Measurements from ENCODE around the gene CSRNP3.

The CSRNP3 gene

DNA sequence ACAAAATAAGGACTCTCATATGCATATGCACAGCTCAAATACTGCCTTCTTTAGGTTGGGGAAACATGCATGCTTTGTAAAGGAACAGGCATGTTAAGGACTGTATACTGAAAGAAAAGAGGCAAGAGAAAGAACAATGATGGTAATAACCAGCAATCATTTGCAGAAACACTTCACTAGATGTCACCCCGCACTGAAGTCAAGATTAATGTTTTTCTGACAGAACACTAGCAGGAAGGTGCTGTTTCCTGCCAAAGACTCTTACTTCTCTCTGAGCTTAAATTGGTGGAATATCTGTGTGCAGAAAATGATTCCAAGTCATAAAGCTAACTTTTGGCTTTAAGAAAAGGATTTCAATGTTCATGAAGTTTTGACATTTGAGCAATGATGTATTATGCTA is 19.3 kb upstream of the CSRNP3 start:
- Mint-ChIP-seq H3K27ac (no peak overlapping the region), H3K27me3 (no peaks in the 10 kb centered on the region), H3K4me1 (no peaks in the 10 kb centered on the region), H3K36me3 (no peaks in the 10 kb centered on the region), H3K9me3 (no peaks in the 10 kb centered on the region), H3K4me3 (no peak overlapping the region)
- CTCF ChIA-PET: interaction anchor here (1.0 kb wide), 1 partner anchor 15 kb away, joined by 3 read pairs; no protein-coding TSS in a partner anchor
- no peak for DNase-seq

DNA sequence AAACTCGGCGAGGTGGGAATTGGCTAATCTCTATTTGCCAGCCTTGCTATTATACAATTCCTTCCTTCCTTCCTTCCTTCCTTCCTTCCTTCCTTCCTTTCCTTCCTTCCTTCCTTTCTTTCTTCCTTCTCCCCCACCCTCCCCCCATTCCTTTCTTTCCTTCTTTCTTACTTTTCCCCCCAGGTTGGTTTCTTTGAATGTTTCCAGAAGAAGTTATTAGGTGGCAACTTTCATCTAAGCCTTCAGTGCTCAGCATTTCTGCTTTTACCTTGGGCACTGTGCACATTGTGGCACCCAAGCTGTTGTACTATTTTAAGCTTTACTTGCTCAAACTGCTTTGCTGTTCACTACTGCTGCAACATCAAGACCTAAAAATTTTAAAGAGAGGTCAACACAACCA is 17.2 kb upstream of the CSRNP3 start:
- H3K36me3 Mint-ChIP-seq: no peaks in the 10 kb centered on the region
- no peak for DNase-seq
- CTCF ChIA-PET: no interaction called here
- no peaks in the 10 kb centered on the region for H3K9me3 Mint-ChIP-seq
- no peak overlapping the region for H3K4me3 Mint-ChIP-seq
- H3K27ac Mint-ChIP-seq: no peak overlapping the region
- H3K4me1 Mint-ChIP-seq: no peaks in the 10 kb centered on the region
- H3K27me3 Mint-ChIP-seq: no peaks in the 10 kb centered on the region

DNA sequence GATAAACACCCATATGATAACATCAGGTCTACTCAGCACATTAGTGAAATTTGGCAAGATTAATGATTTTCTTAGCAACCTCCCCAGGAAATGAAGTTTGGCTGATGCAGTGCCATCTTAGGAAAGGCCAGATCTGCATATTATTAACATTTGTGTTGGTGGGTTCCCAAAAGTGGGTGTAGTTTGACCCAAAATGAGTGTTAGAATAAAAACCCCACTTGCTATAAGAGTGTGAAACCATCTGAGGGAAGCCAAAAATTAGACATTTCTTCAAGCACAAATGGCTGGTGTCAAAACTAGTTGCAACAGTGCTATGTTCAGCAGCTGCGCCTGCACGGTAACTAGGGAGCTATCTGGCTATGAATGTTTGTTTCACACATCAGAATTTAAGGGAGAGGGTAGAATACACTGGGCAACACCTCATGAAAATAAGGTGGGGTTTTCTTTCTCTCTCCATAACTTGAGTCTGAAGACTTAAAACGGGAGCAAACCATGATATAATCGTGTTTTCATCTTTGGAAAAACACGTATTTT is 15.9 kb upstream of the CSRNP3 start:
- no peaks in the 10 kb centered on the region for H3K36me3 Mint-ChIP-seq

DNA sequence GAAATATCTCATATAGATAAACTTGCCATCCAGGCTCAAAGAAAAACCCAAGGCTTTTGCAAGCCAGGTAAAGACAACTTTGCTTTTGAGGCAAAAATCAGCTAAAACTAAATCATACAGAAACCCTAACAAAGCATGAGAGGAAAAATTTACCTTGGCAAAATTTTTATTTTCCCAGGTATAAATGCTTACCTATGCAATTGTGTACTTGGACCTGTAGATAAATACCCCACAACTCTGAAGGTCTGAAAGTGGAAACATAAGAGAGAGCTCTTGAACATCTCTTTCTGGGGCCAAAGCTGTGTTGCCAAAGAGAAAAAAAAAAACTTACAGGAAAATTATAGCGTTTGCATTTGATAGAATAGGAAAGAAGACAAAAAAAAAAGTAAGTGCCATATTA is 14.6 kb upstream of the CSRNP3 start:
- CTCF ChIA-PET: no interaction called here
- no peak overlapping the region for H3K27ac Mint-ChIP-seq
- DNase-seq: no peak
- no peaks in the 10 kb centered on the region for H3K27me3 Mint-ChIP-seq
- H3K4me3 Mint-ChIP-seq: no peak overlapping the region
- H3K36me3 Mint-ChIP-seq: no peaks in the 10 kb centered on the region
- no peaks in the 10 kb centered on the region for H3K4me1 Mint-ChIP-seq
- no peaks in the 10 kb centered on the region for H3K9me3 Mint-ChIP-seq

More for the DNA sequence above, 15.9 kb upstream of the CSRNP3 start:
- H3K4me1 Mint-ChIP-seq: no peaks in the 10 kb centered on the region
- no peak overlapping the region for H3K4me3 Mint-ChIP-seq
- H3K27ac Mint-ChIP-seq: no peak overlapping the region
- no peaks in the 10 kb centered on the region for H3K27me3 Mint-ChIP-seq
- no peaks in the 10 kb centered on the region for H3K9me3 Mint-ChIP-seq
- DNase-seq: no peak
- CTCF ChIA-PET: interaction anchor here (1.5 kb wide), 1 partner anchor 421 kb away, joined by 3 read pairs; no protein-coding TSS in a partner anchor

DNA sequence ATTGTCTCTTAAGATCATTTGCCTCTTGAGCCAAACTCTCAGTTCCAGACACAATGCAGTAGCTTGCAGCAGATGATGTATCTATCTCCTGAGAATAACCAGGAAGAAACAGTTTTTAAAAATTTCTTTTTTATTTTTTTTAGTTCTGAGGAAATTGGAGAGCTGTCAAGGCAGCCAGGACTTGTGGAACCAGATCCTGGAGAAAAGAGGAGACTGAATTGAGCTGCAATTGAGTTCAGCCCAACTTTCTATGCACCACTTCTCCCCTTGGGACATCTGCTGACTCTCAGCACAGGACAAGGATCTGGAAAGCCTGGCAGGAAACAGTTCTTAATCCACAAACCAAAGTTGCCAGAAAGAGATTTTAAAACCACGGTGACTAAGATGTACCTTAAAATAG is 13.5 kb upstream of the CSRNP3 start:
- CTCF ChIA-PET: no interaction called here
- H3K27ac Mint-ChIP-seq: no peak overlapping the region
- no peak for DNase-seq
- no peaks in the 10 kb centered on the region for H3K4me1 Mint-ChIP-seq
- H3K4me3 Mint-ChIP-seq: no peak overlapping the region
- H3K9me3 Mint-ChIP-seq: no peaks in the 10 kb centered on the region
- no peaks in the 10 kb centered on the region for H3K27me3 Mint-ChIP-seq
- no peaks in the 10 kb centered on the region for H3K36me3 Mint-ChIP-seq

DNA sequence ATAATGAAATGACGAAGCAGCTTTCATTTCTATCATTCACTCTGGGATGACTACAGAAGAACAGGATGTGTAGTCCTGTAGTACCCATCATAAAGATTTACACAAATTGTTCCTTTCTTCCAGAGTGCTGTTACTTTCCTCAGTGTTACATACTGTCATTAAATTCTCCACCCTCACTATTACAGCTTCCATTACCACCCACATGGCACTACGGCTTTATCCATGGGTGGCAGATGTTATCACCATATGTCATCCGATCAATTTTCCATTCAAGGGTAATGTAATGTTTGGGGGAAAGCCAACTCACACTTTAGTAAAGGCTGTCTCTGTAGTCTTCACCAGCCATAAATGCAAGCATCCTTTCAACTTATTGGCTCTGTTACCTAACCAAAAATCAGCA is 7.1 kb upstream of the CSRNP3 start:
- CTCF ChIA-PET: no interaction called here
- H3K4me1 Mint-ChIP-seq: no peaks in the 10 kb centered on the region
- H3K36me3 Mint-ChIP-seq: no peaks in the 10 kb centered on the region
- no peaks in the 10 kb centered on the region for H3K27me3 Mint-ChIP-seq
- H3K4me3 Mint-ChIP-seq: no peak overlapping the region
- DNase-seq: no peak
- no peak overlapping the region for H3K27ac Mint-ChIP-seq
- no peaks in the 10 kb centered on the region for H3K9me3 Mint-ChIP-seq

DNA sequence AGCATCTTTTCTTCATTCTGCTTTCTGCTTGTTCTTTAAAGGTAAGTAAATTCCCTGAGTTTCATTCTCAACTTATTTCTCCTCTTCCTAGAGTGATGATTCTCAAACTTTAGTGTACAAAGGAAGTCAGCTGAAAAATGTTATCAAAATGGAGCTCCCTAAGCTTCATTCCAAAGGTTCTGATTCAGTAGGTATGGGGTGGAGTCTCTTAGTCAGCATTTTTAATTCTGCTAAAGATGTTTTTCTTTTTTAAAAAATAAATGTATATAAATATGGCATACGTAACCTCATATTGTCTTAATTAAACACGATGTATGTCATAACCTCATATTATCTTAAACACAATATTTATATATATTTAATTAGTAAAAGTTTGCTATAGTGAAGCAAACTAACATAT is 3.1 kb upstream of the CSRNP3 start:
- no peaks in the 10 kb centered on the region for H3K36me3 Mint-ChIP-seq
- no peak overlapping the region for H3K27ac Mint-ChIP-seq
- no peaks in the 10 kb centered on the region for H3K27me3 Mint-ChIP-seq
- no peaks in the 10 kb centered on the region for H3K4me1 Mint-ChIP-seq
- no peak overlapping the region for H3K4me3 Mint-ChIP-seq
- no peak for DNase-seq
- no peaks in the 10 kb centered on the region for H3K9me3 Mint-ChIP-seq
- CTCF ChIA-PET: no interaction called here

DNA sequence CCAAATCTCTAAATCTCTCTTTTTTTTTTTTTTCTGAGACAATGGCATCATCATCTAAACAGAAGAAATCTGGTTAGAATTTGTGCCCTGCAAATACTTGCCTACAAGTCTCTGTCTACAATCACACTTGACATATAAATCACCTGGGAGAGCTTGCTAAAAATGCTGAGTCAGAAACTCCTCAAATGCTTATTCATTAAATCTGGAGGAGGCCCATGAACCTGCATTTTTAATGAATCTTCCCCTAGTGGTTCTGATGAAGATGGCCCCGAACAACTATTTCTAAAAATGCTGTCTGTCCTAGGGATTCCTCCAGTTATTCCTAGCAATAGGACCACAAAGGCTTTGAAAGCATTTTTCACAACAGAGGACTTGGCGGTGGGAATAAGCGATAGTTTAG is 1.6 kb upstream of the CSRNP3 start:
- Mint-ChIP-seq H3K27me3 (no peaks in the 10 kb centered on the region), H3K27ac (no peak overlapping the region), H3K36me3 (no peaks in the 10 kb centered on the region), H3K9me3 (no peaks in the 10 kb centered on the region), H3K4me1 (no peaks in the 10 kb centered on the region), H3K4me3 (no peak overlapping the region)
- CTCF ChIA-PET: no interaction called here
- no peak for DNase-seq

DNA sequence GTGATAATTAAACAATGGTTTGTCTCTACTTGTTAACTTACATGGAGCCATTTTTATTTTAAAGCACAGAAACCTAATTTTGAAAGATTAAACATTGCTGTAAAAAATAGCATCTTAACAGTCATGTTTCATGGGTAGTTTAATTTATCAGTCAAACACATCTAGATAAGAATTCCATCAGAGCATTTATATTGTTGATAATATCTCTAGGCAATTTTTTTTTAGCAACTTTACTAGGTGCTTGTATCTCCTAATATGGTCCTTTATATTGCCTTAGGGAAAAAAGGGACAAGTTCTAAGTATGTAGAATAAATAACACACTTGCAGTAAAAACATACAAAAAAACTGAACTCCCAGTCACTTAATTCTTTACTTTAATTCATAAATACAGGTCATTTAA is 863 bp downstream of the CSRNP3 start:
- CTCF ChIA-PET: no interaction called here
- no peak overlapping the region for H3K4me3 Mint-ChIP-seq
- H3K27me3 Mint-ChIP-seq: no peaks in the 10 kb centered on the region
- H3K9me3 Mint-ChIP-seq: no peaks in the 10 kb centered on the region
- H3K36me3 Mint-ChIP-seq: no peaks in the 10 kb centered on the region
- DNase-seq: no peak
- no peaks in the 10 kb centered on the region for H3K4me1 Mint-ChIP-seq
- H3K27ac Mint-ChIP-seq: no peak overlapping the region

DNA sequence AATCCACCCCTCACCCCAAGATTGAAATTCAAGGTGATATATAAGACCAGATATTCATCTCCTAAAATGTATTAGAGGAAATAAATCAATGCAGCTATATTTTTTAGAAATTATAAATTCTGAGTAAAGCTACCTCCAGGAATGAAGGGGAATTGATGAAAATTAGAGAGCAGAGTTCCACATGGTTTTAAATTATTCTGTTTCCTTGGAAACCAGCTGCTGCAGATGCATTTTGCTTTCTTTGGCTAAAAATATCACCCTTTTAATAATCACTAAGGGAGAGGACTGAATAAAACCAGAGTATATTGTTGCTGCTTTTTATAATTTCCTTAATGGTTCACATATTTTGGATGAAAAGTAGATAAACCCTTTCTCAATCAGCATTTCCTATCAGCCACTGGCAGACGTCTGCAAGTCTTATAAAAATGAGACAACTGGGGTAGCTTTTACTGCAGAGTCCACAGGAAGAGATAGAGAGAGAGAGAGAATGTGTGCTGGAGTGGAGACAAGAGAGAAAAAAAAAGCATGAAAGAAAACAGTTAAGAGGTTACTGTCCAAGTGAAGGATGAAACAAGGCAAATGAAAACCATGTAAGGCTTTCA is 2.0 kb downstream of the CSRNP3 start:
- CTCF ChIA-PET: interaction anchor here (0.7 kb wide), 1 partner anchor 32 kb away, joined by 3 read pairs; no protein-coding TSS in a partner anchor
- no peak for DNase-seq
- H3K4me3 Mint-ChIP-seq: no peak overlapping the region
- no peaks in the 10 kb centered on the region for H3K27me3 Mint-ChIP-seq
- no peak overlapping the region for H3K27ac Mint-ChIP-seq
- H3K9me3 Mint-ChIP-seq: no peaks in the 10 kb centered on the region
- no peaks in the 10 kb centered on the region for H3K36me3 Mint-ChIP-seq
- H3K4me1 Mint-ChIP-seq: no peaks in the 10 kb centered on the region

DNA sequence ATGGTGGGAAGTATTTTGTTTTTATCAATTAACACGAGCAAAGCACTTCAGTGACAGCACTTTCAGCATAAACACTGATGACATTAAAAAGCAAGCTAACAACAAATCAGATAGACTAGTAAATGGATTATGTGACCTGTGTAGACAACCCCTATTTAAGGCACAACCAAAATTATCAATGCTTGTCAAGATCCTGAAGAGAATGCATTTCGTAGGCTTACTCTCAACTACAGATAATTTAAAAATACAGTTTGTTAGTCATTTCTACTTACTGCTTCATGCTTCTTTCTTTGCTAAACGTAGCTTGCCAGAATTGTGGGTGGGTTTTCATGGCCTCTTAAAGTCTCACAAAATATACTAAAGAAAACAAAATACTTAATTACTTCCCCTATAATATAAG is 3.4 kb downstream of the CSRNP3 start:
- no peak overlapping the region for H3K27ac Mint-ChIP-seq
- no peaks in the 10 kb centered on the region for H3K4me1 Mint-ChIP-seq
- no peak for DNase-seq
- no peaks in the 10 kb centered on the region for H3K9me3 Mint-ChIP-seq
- no peak overlapping the region for H3K4me3 Mint-ChIP-seq
- no peaks in the 10 kb centered on the region for H3K27me3 Mint-ChIP-seq
- CTCF ChIA-PET: interaction anchor here (0.9 kb wide), 1 partner anchor 9 kb away, joined by 3 read pairs; no protein-coding TSS in a partner anchor
- H3K36me3 Mint-ChIP-seq: no peaks in the 10 kb centered on the region

DNA sequence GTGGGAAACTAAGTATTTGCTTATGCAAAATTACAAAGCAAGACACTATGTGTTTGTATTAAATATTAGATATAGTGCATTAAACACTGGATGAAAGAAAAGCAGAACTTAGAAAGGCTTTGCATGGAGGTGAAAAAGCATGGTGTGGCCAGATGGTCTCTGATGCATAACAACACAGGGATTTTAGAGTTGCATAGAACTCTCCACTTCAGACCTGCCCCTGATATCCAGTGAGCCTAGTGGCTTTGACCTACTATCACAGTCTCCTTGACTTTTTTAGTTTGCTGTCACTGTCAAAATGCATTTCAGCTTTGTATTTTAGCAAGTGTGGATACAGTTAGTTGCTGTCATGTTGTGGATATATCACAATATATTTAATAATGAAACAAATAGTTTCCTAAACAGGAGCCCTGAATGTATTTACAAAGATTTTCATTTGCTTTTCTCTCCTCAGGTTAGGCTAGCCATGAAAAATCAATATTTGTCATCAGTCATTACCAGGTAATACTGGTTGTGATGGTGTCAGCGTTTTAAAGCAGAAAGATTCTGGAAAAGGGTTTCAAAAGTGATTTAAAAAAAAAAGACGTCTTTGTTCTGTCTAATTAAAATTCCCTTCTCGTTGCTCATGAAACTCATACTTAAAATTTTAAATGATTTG is 5.2 kb downstream of the CSRNP3 start:
- Mint-ChIP-seq H3K9me3 (no peaks in the 10 kb centered on the region), H3K27me3 (no peaks in the 10 kb centered on the region), H3K27ac (no peak overlapping the region), H3K4me3 (no peak overlapping the region), H3K4me1 (no peaks in the 10 kb centered on the region), H3K36me3 (no peaks in the 10 kb centered on the region)
- CTCF ChIA-PET: no interaction called here
- DNase-seq: no peak

DNA sequence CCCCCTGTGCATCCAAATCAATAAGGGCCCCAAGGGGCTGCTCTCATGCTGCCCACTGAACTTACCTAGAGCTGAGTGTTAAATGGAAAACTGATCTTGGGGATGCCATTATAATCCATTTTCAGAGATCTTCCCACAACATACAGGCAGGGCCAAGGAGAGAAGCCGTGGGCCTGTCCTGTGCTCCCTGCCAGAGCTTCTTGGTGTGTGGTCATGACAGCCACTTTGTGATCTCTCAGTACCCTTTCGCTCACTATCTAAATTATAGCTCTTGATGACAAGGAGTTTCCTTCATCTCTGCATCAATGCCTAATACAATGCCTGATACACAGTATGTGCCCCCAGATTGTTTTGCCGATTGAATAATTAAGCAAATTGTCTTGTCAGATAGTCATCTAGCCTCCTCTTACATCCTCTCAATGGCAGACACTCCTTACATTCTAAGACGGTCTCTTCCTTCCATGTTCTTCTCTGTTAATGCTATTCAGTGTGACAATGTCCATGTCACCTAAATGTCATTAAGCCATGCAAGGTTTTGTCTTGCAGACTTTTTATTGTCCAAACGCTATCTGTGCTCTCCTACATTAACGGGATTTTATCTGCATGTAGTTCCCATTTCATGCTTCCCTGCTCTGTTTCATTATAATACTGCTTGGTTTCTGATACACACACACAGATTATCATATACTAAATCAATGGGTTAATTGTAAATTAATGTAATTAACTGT is 5.9 kb downstream of the CSRNP3 start:
- Mint-ChIP-seq H3K36me3 (no peaks in the 10 kb centered on the region), H3K4me3 (no peak overlapping the region), H3K9me3 (no peaks in the 10 kb centered on the region), H3K27me3 (no peaks in the 10 kb centered on the region), H3K27ac (no peak overlapping the region), H3K4me1 (no peaks in the 10 kb centered on the region)
- CTCF ChIA-PET: no interaction called here
- DNase-seq: no peak

DNA sequence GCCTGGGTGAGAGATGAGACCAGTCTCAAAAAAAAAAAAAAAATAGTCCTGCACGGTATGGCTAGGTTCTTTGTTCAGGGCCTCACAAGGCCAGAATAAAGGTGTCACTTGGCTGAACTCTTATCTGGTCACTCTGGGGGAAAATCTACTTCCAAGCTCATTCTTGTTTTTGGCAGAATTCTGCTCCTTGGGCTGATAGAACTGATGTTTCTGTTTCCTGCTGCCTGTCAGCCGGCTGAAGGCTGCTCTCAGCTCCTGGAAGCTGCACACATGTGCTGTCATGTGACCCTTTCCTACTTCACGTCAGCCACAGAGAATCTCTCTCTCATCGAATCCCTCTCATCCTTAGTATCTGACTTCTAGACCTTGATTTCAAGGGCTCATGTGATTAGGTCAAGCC is 10.4 kb downstream of the CSRNP3 start:
- no peaks in the 10 kb centered on the region for H3K9me3 Mint-ChIP-seq
- H3K27ac Mint-ChIP-seq: no peak overlapping the region
- CTCF ChIA-PET: no interaction called here
- H3K4me3 Mint-ChIP-seq: no peak overlapping the region
- DNase-seq: no peak
- H3K36me3 Mint-ChIP-seq: no peaks in the 10 kb centered on the region
- no peaks in the 10 kb centered on the region for H3K27me3 Mint-ChIP-seq
- no peaks in the 10 kb centered on the region for H3K4me1 Mint-ChIP-seq

DNA sequence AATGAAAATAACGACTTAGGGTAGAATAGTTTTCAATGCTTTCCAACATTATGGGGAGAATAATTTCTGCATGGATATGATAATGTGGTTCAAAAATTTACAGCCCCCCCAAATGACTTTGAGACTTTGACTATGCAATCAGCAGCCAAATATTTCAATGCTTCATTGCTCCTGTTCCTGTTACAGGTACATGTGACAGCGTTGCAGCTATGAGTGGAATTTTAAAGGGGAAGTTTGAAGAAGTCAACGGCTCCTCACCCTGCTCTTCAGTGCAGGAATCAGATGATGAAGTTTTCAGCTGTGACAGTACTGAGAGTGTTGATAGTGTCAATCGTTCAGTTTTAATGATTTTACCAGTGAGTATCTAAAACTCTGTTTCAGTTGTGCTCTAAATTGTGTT is 25.1 kb downstream of the CSRNP3 start:
- CTCF ChIA-PET: no interaction called here
- Mint-ChIP-seq H3K36me3 (no peaks in the 10 kb centered on the region), H3K27ac (no peak overlapping the region), H3K9me3 (peaks cover 2% of the 10 kb centered on the region), H3K4me1 (no peaks in the 10 kb centered on the region), H3K27me3 (no peaks in the 10 kb centered on the region), H3K4me3 (no peak overlapping the region)
- DNase-seq: no peak
